GM21825 (cell line): ENCODE data around the gene VEGFC.

Experiments used
- ATAC-seq: cut with Tn5 transposase; IDR thresholded peaks from one replicate; pipeline ENCODE4 v1.9.1; 2021; ENCODE audit warnings: mild to moderate bottlenecking, moderate library complexity; ENCODE audit not compliant: unreplicated experiment

The VEGFC gene

GRCh38 chr4:176767183-176767582 is 25.5 kb downstream of the VEGFC start:
- no peak for ATAC-seq

- ATAC-seq: no peak
Measured at GRCh38 chr4:176762661-176763308, 29.9 kb downstream of the VEGFC start.

- ATAC-seq: no peak
Measured at GRCh38 chr4:176761872-176762271, 30.9 kb downstream of the VEGFC start.

- no peak for ATAC-seq
Measured at GRCh38 chr4:176760471-176760870, 32.3 kb downstream of the VEGFC start.

GRCh38 chr4:176758731-176759130 is 34.0 kb downstream of the VEGFC start:
- no peak for ATAC-seq

GRCh38 chr4:176758323-176758722 is 34.4 kb downstream of the VEGFC start:
- ATAC-seq: no peak

GRCh38 chr4:176755613-176756012 is 37.1 kb downstream of the VEGFC start:
- no peak for ATAC-seq

- ATAC-seq: no peak
Measured at GRCh38 chr4:176755001-176755400, 37.7 kb downstream of the VEGFC start.

- no peak for ATAC-seq
Measured at GRCh38 chr4:176753049-176753448, 39.7 kb downstream of the VEGFC start.

GRCh38 chr4:176752191-176752749 is 40.5 kb downstream of the VEGFC start:
- no peak for ATAC-seq

GRCh38 chr4:176751061-176751460 is 41.7 kb downstream of the VEGFC start:
- no peak for ATAC-seq

- ATAC-seq: no peak
Measured at GRCh38 chr4:176746846-176747245, 45.9 kb downstream of the VEGFC start.

- ATAC-seq: no peak
Measured at GRCh38 chr4:176745902-176746301, 46.8 kb downstream of the VEGFC start.

- ATAC-seq: no peak
Measured at GRCh38 chr4:176744091-176744490, 48.6 kb downstream of the VEGFC start.

GRCh38 chr4:176742211-176742610 is 50.5 kb downstream of the VEGFC start:
- no peak for ATAC-seq

GRCh38 chr4:176741253-176741652 is 51.5 kb downstream of the VEGFC start:
- no peak for ATAC-seq

- no peak for ATAC-seq
Measured at GRCh38 chr4:176735300-176735699, 57.4 kb downstream of the VEGFC start.

GRCh38 chr4:176734461-176734860 is 58.3 kb downstream of the VEGFC start:
- no peak for ATAC-seq

GRCh38 chr4:176729489-176729888 is 63.2 kb downstream of the VEGFC start:
- no peak for ATAC-seq

GRCh38 chr4:176726803-176727202 is 65.9 kb downstream of the VEGFC start:
- ATAC-seq: no peak

- no peak for ATAC-seq
Measured at GRCh38 chr4:176721459-176721858, 71.3 kb downstream of the VEGFC start.

GRCh38 chr4:176718881-176719280 is 73.8 kb downstream of the VEGFC start:
- no peak for ATAC-seq

GRCh38 chr4:176717237-176717636 is 75.5 kb downstream of the VEGFC start:
- ATAC-seq: no peak
